Activated T-cell treated with anti-CD3 and anti-CD28 coated beads for 1 hour (primary cell): ENCODE measurements around the gene TBX21.

Experiments used
- DNase-seq: peaks from one replicate; pipeline ENCODE4 v3.0.0-alpha.2; 2020; ENCODE audit warnings: low read depth

Gene TBX21

GRCh38 chr17:47714773-47715396, 18.2 kb upstream of the TBX21 start:
- DNase-seq, result no peak

GRCh38 chr17:47715669-47716325, 17.2 kb upstream of the TBX21 start:
- no peak for DNase-seq

- DNase-seq, result no peak
These were observed 16.7 kb upstream of the TBX21 start for GRCh38 chr17:47716375-47716774.

- no peak for DNase-seq
These were observed 15.8 kb upstream of the TBX21 start for GRCh38 chr17:47717261-47717697.

GRCh38 chr17:47717979-47718621, 14.9 kb upstream of the TBX21 start:
- no peak for DNase-seq

- no peak for DNase-seq
These were observed 14.2 kb upstream of the TBX21 start for GRCh38 chr17:47718634-47719405.

GRCh38 chr17:47719411-47720152, 13.5 kb upstream of the TBX21 start:
- no peak for DNase-seq

- no peak for DNase-seq
These were observed 12.8 kb upstream of the TBX21 start for GRCh38 chr17:47720196-47720595.

GRCh38 chr17:47720754-47721533, 12.1 kb upstream of the TBX21 start:
- DNase-seq, result peak; percentile 77

- no peak for DNase-seq
These were observed 11.3 kb upstream of the TBX21 start for GRCh38 chr17:47721725-47722124.

GRCh38 chr17:47724705-47725104, 8.3 kb upstream of the TBX21 start:
- no peak for DNase-seq

GRCh38 chr17:47725446-47726111, 7.5 kb upstream of the TBX21 start:
- no peak for DNase-seq

- no peak for DNase-seq
These were observed 6.0 kb upstream of the TBX21 start for GRCh38 chr17:47726796-47727703.

- DNase-seq, result no peak
These were observed 5.4 kb upstream of the TBX21 start for GRCh38 chr17:47727704-47728036.

- no peak for DNase-seq
These were observed 4.7 kb upstream of the TBX21 start for GRCh38 chr17:47728214-47728877.

- DNase-seq, result no peak
These were observed 3.6 kb upstream of the TBX21 start for GRCh38 chr17:47729476-47729875.

- DNase-seq, result no peak
These were observed 2.4 kb upstream of the TBX21 start for GRCh38 chr17:47730681-47731080.

- no peak for DNase-seq
These were observed 1.6 kb upstream of the TBX21 start for GRCh38 chr17:47731396-47731795.

GRCh38 chr17:47732399-47733046, 513 bp upstream of the TBX21 start:
- DNase-seq, result no peak
